SH-SY5Y (cell line): ENCODE measurements around the gene RRAS2.

ENCODE experiments used
- GATA2 ChIP-seq: IDR thresholded peaks from 2 replicates; pipeline ENCODE4 v1.6.1; 2011; ENCODE audit warnings: mild to moderate bottlenecking, low read depth, low read length
- GATA3 ChIP-seq: IDR thresholded peaks from 2 replicates; pipeline ENCODE4 v1.6.1; 2011; ENCODE audit warnings: low read depth, mild to moderate bottlenecking, low read length, moderate library complexity

DNA sequence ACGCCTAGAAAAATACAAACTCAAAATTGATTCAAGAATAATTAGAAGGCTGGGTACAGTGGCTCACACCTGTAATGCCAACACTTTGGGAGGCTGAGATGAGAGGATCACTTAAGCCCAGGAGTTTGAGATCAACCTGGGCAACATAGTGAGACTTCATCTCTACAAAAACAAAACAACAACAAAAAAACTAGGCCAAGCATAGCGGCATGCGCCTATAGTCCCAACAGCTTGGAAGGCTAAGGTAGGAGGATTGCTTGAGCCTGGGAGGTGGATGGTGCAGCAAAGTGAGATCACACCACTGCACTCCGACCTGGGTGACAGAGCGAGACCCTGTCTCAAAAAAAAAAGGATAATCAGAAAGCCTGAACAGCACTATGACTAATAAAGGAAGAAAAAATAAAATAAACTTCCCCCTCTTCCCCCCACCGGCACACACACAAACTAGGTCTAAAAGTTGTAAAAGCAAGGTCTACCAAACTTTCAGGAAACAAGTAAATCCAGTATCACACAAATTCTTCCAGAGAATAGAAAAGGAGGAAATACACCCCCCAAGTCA, 35.8 kb downstream of the RRAS2 start:
- TF ChIP-seq GATA3 (no peak), GATA2 (no peak)
